Gastroesophageal sphincter (tissue), 4 donors: Measurements from ENCODE around the gene MINDY4. TPM values are rescaled to one million over a fixed set of nuclear protein-coding genes. Genes with fewer than 3 reads are reported as not detected.

Source experiments
- ATAC-seq: fragments of 150-250 bp; one replicate; pipeline ENCODE4 v1.9.1; 2016; ENCODE audit warnings: mild to moderate bottlenecking, moderate library complexity
- H3K27ac ChIP-seq, 4 donors: fragments of 200-600 bp; sonication (generic) in 3 of 4; 1 replicate in 3 of 4; 2 replicates in 1 of 4; pipeline ENCODE4 v1.5.1; 2016 to 2019
- H3K27me3 ChIP-seq: fragments of 200-600 bp; sonication (generic); one replicate; pipeline ENCODE4 v1.5.1; 2019
- H3K36me3 ChIP-seq, 2 donors: fragments of 200-600 bp; sonication (generic); one replicate each; pipeline ENCODE4 v1.5.1; 2019; ENCODE audit warnings: control low read depth in 1 of 2
- H3K4me1 ChIP-seq, 3 donors: fragments of 200-600 bp; sonication (generic); 1 replicate in 2 of 3; 2 replicates in 1 of 3; pipeline ENCODE4 v1.5.1; 2016 to 2019; ENCODE audit warnings: control low read depth in 2 of 3
- H3K4me3 ChIP-seq, 2 donors: fragments of 200-600 bp; sonication (generic); one replicate each; pipeline ENCODE4 v1.5.1; 2019; ENCODE audit warnings: mild to moderate bottlenecking in 1 of 2, moderate library complexity in 1 of 2
- H3K9me3 ChIP-seq, 3 donors: fragments of 200-600 bp; sonication (generic); one replicate each; pipeline ENCODE4 v1.5.1; 2017 to 2019; ENCODE audit warnings: control low read depth in 2 of 3
- CTCF ChIP-seq, 4 experiments: fragments of 200-600 bp in 2 of 4; fragments of 450-650 bp in 2 of 4; sonication (generic) in 1 of 4; IDR thresholded peaks; one replicate each; pipeline ENCODE4 v1.5.1; 2017 to 2019; ENCODE audit warnings: antibody characterized with exemption in 4 of 4, mild to moderate bottlenecking in 2 of 4, moderate library complexity in 2 of 4
- EP300 ChIP-seq: sonication (generic); formaldehyde crosslinking; IDR thresholded peaks from one replicate; pipeline ENCODE4 v1.6.1; 2017; ENCODE audit warnings: antibody characterized with exemption, mild to moderate bottlenecking
- POLR2A ChIP-seq, 2 donors: fragments of 450-650 bp; IDR thresholded peaks; one replicate each; pipeline ENCODE4 v1.6.1; 2017; ENCODE audit warnings: antibody characterized with exemption in 2 of 2, mild to moderate bottlenecking in 2 of 2, moderate library complexity in 1 of 2
- POLR2AphosphoS5 ChIP-seq: sonication (generic); formaldehyde crosslinking; IDR thresholded peaks from one replicate; pipeline ENCODE4 v1.6.1; 2017; ENCODE audit warnings: antibody characterized with exemption
- WGBS, 2 donors: methylation state at CpG; one replicate each; pipeline ENCODE4 v1.1.5; 2018; ENCODE audit warnings: low coverage in 1 of 2; 5-methylcytosine and 5-hydroxymethylcytosine counted together
- total RNA-seq, 4 donors: library from RNA; depleted of rRNA; stranded (reverse); fragments of >200 nt; gene quantifications; one replicate each; pipeline ENCODE4 v1.1.0, GENCODE V29; 2016

Gene MINDY4
- total RNA-seq, 4 donors from 2014 or later = 5.6 to 31.8 (median 20.4) TPM

- Histone ChIP-seq H3K4me1 (peaks cover 39 to 68% (median 44%) of the 10 kb centered on the region in 3 donors), H3K9me3 (no peaks in the 10 kb centered on the region), H3K27ac (peak overlapping the region; percentile 88 to 93 (median 90)), H3K4me3 (no peak overlapping the region), H3K36me3 (no peaks in the 10 kb centered on the region), H3K27me3 (no peaks in the 10 kb centered on the region)
- ATAC-seq = peak; percentile 41
- 23 to 29% methylated on average over 6 to 10 of the region's 12 CpGs for WGBS, 2 donors
- TF ChIP-seq POLR2AphosphoS5 (peak; percentile 46), EP300 (no peak)
These were observed 44.9 kb downstream of the MINDY4 start for GRCh38 chr7:30815951-30816644.

- peak overlapping the region; percentile 88 to 93 (median 90) for H3K27ac ChIP-seq
- WGBS, 2 donors = 37 to 39% methylated on average over 4 to 6 of the region's 6 CpGs
- no peak overlapping the region for H3K4me3 ChIP-seq
- no peaks in the 10 kb centered on the region for H3K36me3 ChIP-seq
- peaks cover 39 to 74% (median 44%) of the 10 kb centered on the region in 3 donors for H3K4me1 ChIP-seq
- no peak for TF ChIP-seq EP300
- H3K9me3 ChIP-seq = no peaks in the 10 kb centered on the region
- H3K27me3 ChIP-seq = no peaks in the 10 kb centered on the region
- no peak for ATAC-seq
These were observed 45.6 kb downstream of the MINDY4 start for GRCh38 chr7:30816645-30817370.

GRCh38 chr7:30817371-30817767, 46.2 kb downstream of the MINDY4 start:
- ATAC-seq = no peak
- WGBS, 2 donors = 62 to 64% methylated on average over 2 to 3 of the region's 7 CpGs
- Histone ChIP-seq H3K9me3 (no peaks in the 10 kb centered on the region), H3K36me3 (no peaks in the 10 kb centered on the region), H3K27me3 (no peaks in the 10 kb centered on the region), H3K27ac (peak overlapping the region; percentile 88 to 93 (median 90)), H3K4me3 (no peak overlapping the region), H3K4me1 (peaks cover 39 to 79% (median 44%) of the 10 kb centered on the region in 3 donors)
- no peak for TF ChIP-seq CTCF (IDR thresholded peaks at IDR 0.05)
- no peak for TF ChIP-seq POLR2AphosphoS5
- TF ChIP-seq POLR2A (IDR thresholded peaks at IDR 0.05) = no peak
- no peak for TF ChIP-seq EP300

- Histone ChIP-seq H3K4me3 (no peak overlapping the region), H3K27ac (no peak overlapping the region), H3K27me3 (no peaks in the 10 kb centered on the region), H3K4me1 (peaks cover 0 to 29% (median 0%) of the 10 kb centered on the region in 3 donors), H3K9me3 (no peaks in the 10 kb centered on the region), H3K36me3 (peaks cover 0 to 10% of the 10 kb centered on the region in 2 donors)
- no peak for ATAC-seq
- 93 to 100% methylated on average over 2 to 4 of the region's 6 CpGs for WGBS, 2 donors
- TF ChIP-seq POLR2AphosphoS5 (no peak), EP300 (no peak)
These were observed 53.9 kb downstream of the MINDY4 start for GRCh38 chr7:30824821-30825720.

- no peak overlapping the region for H3K27ac ChIP-seq
- no peak overlapping the region for H3K4me3 ChIP-seq
- peaks cover 0 to 10% of the 10 kb centered on the region in 2 donors for H3K36me3 ChIP-seq
- ATAC-seq = no peak
- no peaks in the 10 kb centered on the region for H3K9me3 ChIP-seq
- no peaks in the 10 kb centered on the region for H3K27me3 ChIP-seq
- TF ChIP-seq EP300 (no peak), POLR2A (IDR thresholded peaks at IDR 0.05) (no peak), CTCF (IDR thresholded peaks at IDR 0.05) (no peak), POLR2AphosphoS5 (no peak)
- 77 to 91% methylated on average over 7 of the region's 7 CpGs for WGBS, 2 donors
- peaks cover 0 to 29% (median 0%) of the 10 kb centered on the region in 3 donors for H3K4me1 ChIP-seq
These were observed 55.0 kb downstream of the MINDY4 start for GRCh38 chr7:30826181-30826580.

GRCh38 chr7:30828591-30828990, 57.4 kb downstream of the MINDY4 start:
- ATAC-seq = no peak
- Histone ChIP-seq H3K27me3 (no peaks in the 10 kb centered on the region), H3K4me3 (no peak overlapping the region), H3K4me1 (peaks cover 0 to 13% (median 0%) of the 10 kb centered on the region in 3 donors), H3K9me3 (no peaks in the 10 kb centered on the region), H3K36me3 (peaks cover 0 to 10% of the 10 kb centered on the region in 2 donors), H3K27ac (no peak overlapping the region)
- no peak for TF ChIP-seq POLR2A (IDR thresholded peaks at IDR 0.05)
- TF ChIP-seq CTCF (IDR thresholded peaks at IDR 0.05) = no peak
- no peak for TF ChIP-seq POLR2AphosphoS5
- no peak for TF ChIP-seq EP300
- 93 to 100% methylated on average over 3 of the region's 9 CpGs for WGBS, 2 donors
